GM19193 (cell line): ENCODE results near the gene TRIM24.

Source experiments
- POLR2A ChIP-seq: IDR thresholded peaks from 4 replicates; pipeline ENCODE4 v1.6.1; 2011; ENCODE audit not compliant: insufficient read depth, insufficient read length; ENCODE audit errors: extremely low read depth

Gene TRIM24

GRCh38 chr7:138491612-138492386 is 31.7 kb downstream of the TRIM24 start:
- TF ChIP-seq POLR2A = no peak

GRCh38 chr7:138492423-138492822 is 32.4 kb downstream of the TRIM24 start:
- TF ChIP-seq POLR2A = no peak

DNA sequence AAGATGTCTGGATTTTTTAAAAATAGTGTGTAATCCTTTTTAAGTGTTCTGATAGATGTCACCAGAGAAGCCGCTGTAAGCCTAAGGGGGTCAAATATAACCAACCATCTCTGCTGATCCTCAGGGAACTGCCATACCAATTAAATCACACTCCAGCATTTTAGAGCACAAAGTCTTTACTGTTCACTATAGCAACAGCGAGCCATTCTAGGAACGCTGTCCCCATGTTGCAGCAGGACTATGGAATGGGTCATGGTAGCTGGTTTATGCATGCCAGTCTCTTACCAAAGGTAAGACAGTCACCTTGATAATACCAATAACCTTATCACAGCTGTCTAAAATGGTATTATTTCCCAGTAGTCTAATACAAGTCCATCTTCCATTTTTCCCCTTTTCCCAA is 33.5 kb downstream of the TRIM24 start:
- no peak for TF ChIP-seq POLR2A

GRCh38 chr7:138495485-138495884 is 35.4 kb downstream of the TRIM24 start:
- no peak for TF ChIP-seq POLR2A

- TF ChIP-seq POLR2A = no peak
Observed at GRCh38 chr7:138499340-138499739, 39.3 kb downstream of the TRIM24 start.

GRCh38 chr7:138500892-138501291 is 40.8 kb downstream of the TRIM24 start:
- no peak for TF ChIP-seq POLR2A

- no peak for TF ChIP-seq POLR2A
Observed at GRCh38 chr7:138502023-138502767, 42.1 kb downstream of the TRIM24 start.

GRCh38 chr7:138505361-138505873 is 45.4 kb downstream of the TRIM24 start:
- TF ChIP-seq POLR2A = no peak

DNA sequence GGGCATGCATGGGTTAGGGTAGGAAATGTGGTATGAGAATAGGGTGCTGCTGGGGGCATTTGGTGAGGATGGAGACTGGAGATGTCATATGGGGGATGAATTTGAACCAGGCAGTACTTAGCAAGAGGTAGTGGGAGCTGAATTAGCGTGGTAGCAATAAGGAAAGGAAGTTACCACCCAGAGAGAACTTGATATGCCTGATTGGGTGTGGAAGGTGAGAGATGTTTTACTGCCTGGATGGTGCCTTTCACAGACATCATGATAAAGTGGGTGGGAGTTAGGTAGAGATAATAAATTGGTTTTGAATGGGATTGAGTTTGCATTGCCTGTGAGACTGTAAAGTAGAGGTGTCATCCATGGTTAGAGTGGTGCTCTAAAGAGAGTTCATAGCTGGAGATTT is 46.7 kb downstream of the TRIM24 start:
- no peak for TF ChIP-seq POLR2A

GRCh38 chr7:138510003-138510402 is 49.9 kb downstream of the TRIM24 start:
- no peak for TF ChIP-seq POLR2A

DNA sequence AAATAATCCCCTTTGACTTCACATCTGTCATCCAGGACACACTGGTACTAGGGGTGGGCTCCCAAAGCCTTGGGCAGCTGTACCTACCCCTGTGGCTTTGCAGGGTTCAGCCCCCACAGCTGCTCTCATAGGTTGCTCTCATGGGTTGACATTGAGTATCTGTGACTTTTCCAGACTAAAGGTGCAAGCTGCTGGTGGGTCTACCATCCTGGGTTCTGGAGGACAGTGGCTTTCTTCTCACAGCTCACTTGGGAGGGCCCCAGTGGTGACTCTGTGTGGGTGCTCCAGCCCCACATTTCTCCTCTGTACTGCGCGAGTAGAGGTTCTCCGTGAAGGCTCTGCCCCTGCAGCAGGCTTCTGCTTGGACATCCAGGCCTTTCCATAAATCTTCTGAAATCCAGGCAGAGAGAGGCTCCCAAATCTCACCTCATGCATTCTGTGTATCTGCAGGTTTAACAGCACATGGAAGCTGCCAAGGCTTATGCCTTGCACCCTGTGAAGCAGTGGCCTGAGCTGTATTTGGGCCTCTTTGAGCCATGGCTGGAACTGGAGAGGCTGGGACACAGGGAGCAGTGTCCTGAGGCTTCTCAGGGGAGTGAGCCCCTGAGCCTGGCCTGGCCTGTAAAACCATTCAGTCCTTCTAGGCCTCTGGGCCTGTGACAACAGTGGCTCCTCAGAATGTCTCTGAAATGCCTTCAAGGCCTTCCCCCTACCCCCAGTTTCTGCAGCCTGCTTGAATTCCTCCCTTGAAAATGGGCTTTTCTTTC is 52.2 kb downstream of the TRIM24 start:
- no peak for TF ChIP-seq POLR2A

DNA sequence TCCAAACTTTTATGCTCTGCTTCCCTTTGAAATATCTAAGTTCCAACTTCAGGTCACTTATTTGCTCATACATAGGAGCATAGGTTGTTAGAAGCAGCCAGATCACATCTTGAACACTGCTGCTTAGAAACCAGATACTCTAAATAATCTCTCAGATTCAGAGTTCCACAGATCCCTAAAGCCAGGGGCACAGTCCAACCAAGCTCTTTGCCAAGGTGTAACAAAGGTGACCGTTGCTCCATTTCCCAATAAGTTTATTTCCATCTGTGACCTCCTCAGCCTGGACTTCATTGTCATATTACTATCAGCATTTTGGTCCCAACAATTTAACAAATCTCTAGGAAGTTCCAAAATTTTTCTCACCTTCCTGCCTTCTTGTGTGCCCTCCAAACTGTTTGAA is 52.8 kb downstream of the TRIM24 start:
- no peak for TF ChIP-seq POLR2A

GRCh38 chr7:138513344-138513871 is 53.3 kb downstream of the TRIM24 start:
- no peak for TF ChIP-seq POLR2A

GRCh38 chr7:138514044-138514443 is 54.0 kb downstream of the TRIM24 start:
- no peak for TF ChIP-seq POLR2A

DNA sequence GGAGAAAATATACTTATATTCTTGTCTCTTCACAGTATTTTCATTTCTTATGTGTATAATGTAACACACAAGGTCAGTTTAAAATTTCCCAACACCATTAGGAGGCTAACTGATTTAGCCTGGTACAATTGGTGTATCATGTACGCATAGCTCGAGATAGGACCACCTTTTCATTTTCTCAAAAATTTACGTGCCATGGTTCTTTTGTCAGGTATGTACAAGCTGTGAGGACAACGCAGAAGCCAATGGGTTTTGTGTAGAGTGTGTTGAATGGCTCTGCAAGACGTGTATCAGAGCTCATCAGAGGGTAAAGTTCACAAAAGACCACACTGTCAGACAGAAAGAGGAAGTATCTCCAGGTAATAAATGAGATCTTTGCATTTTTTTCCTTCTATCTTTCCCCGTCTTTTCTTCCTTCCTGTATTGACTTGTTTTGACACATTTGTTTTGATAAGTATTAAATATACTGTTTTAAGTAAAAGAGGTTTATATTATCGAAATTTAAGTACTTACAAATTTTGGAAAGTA is 55.0 kb downstream of the TRIM24 start:
- TF ChIP-seq POLR2A = no peak
